PFSK-1 (cell line): Measurements from ENCODE around the gene FAM168B.

ENCODE experiments used
- FOXP2 ChIP-seq: optimal IDR thresholded peaks from 2 replicates; pipeline ENCODE3; 2011; ENCODE audit warnings: borderline replicate concordance, control low read depth, inconsistent platforms; ENCODE audit not compliant: insufficient read depth; ENCODE audit errors: extremely low read length, extremely low read depth
- SIN3A ChIP-seq: IDR thresholded peaks from 2 replicates; pipeline ENCODE4 v1.6.1; 2012; ENCODE audit warnings: mild to moderate bottlenecking, low read length, moderate library complexity, borderline replicate concordance; ENCODE audit not compliant: insufficient read depth

DNA sequence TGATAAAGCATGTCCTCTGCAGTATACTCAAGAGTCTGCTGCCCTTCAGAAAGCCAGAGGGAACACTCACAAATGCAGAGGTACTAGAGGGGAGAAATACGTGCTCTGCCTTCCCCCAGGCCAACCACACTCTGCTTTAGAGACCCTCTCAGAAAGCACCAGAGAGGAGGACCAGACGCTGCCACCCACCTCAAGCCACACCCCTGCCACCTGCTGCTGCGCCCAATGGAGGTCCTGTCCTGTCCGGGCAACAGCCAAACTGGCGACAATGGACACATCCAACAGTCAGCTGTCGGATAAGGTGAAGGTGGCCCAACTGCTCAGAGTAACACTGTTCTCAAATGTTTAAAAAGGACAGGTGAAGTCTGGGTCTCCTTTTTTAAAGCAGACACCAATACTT, 44.6 kb downstream of the FAM168B start:
- no peak for TF ChIP-seq FOXP2
- no peak for TF ChIP-seq SIN3A
